Right renal pelvis (tissue), 4 donors: ENCODE measurements around the gene SUGCT. TPM values are rescaled to one million over a fixed set of nuclear protein-coding genes. Genes with fewer than 3 reads are reported as not detected.
"Not testable (repeated sequence)": the region's sequence is repeated elsewhere in the genome, so short reads cannot be mapped to it uniquely, and the experiment has no call there.

Source experiments
- DNase-seq, 4 donors: peaks; one replicate each; pipeline ENCODE4 v3.0.0-alpha.2; 2013; ENCODE audit warnings: low read depth in 4 of 4, low spot score in 3 of 4, missing footprints in 1 of 4
- polyA plus RNA-seq, 4 donors: library from polyadenylated mRNA; unstranded; fragments of 120-200 nt; gene quantifications; one replicate each; pipeline ENCODE4 v1.2.1, GENCODE V29; 2013; ENCODE audit not compliant: insufficient read length in 4 of 4

The SUGCT gene
- polyA plus RNA-seq, 4 donors: 12.1 to 17.6 (median 15.0) TPM

DNA sequence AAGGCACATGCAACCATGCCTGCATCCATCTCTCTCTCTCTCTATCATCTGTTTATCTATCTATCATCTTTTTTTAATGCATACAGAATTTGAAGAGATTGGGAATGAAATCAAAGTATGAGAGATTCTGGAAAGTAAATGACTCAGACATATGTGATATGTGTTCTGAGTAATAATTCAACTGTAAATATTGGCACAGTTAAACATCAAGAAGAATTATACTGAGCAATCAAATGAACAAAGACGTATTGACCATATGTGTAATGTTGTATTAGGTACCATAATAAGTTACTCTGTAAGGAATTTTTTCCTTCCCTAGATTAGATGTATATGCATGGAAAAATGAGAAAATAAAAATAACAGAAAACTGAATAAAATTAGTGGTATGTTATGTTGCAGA, 108.3 kb downstream of the SUGCT start:
- DNase-seq: no peak

DNA sequence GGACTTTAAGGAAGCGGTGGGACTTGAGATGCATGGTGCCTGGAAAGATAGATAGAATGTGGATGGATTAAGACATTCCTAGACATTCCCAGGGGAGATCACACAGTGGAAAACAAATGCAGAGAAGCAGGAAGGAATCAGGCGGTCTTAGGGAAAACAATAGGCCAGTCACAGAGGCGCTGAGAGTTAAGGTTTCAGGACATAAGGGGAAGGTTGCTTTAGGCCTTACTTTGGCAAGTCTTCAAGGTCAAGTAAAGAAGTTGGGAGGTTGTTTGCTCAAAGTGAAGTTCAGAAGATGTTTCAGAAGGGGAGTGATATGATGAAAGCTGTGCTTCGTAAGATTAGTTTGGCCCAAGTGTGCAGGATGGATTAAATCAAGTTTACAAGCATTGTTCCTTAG, 109.4 kb downstream of the SUGCT start:
- DNase-seq: no peak

DNA sequence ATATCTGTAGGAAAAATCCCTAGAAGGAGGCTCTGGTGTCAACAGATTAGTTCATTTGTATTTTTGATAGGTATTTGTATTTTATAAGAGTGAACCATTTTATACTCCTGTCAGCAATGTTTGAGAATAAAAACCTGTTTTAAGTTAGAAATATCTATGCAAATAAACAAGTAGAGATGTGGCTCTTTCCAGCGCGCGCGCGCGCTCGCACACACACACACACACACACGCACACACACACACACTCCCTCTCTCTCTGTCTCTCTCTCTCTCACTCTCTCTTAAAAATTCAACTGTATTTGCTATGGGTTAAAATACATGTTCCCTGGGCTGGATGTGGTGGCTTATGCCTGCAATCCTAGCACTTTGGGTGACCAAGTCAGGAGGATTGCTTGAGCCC, 113.9 kb downstream of the SUGCT start:
- DNase-seq: no peak

DNA sequence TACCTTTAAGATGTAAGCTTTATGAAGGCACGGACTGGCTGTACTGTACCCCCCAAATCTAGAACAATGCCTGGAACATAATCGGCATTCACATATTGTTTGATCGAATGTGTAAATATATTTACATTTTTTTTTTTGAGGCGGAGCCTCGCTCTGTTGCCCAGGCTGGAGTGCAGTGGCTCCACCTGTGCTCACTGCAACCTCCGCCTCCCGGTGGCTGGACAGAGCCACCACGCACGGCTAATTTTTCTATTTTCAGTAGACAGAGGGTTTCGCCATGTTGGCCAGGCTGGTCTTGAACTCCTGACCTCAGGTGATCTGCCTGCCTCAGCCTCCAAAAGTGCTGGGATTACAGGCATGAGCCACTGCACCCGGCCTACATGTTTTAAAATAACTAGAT, 118.6 kb downstream of the SUGCT start:
- DNase-seq: not testable (repeated sequence)

DNA sequence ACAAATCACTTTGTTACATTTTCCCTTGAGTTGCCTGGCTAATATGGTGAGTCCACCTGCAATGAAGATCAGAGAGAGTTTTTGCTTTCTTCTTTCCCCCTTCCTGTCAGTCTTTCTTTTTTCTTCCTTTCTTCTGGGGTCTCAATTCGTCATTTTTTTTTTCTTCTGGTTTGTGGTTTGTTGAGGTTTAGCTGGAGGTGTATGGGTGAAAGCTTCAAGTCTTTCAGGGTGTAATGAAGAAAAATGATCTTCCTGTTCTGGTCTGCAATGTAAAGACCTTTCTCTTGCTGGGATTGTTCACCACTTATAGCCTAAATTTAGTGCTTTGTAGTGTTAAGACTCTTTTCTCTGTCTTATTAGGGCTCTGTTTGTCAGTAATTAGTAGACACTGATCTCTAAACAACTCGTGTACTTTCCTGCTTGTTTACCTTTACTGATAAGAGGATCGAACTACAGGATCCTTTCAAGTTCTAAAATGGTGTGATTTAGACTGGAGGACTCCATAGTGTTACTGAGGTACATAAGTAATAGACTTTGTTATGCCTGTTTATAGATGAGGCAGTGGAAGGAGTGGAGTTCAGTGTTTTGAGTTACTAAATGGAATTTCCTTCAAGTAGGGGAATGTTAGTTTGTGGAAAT, 129.1 kb downstream of the SUGCT start:
- no peak for DNase-seq

DNA sequence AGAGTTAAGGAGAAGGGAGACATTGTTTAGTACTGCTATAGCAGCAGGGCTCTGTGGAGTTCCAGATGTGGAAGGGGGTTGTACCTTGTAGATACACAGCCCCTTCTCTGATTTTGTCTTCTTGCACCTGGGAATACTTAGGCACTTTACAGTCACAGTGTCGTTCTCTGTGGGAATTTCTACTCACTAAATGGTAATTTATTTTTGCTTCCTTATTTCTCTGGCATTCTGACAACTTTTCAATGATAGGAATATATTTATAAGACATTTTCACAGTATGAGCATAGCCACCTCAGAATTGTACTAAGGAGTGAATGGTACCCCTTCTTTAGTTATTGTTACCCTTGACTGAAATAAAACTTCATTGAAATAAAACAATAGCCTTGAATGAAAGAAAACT, 132.8 kb downstream of the SUGCT start:
- DNase-seq: no peak

DNA sequence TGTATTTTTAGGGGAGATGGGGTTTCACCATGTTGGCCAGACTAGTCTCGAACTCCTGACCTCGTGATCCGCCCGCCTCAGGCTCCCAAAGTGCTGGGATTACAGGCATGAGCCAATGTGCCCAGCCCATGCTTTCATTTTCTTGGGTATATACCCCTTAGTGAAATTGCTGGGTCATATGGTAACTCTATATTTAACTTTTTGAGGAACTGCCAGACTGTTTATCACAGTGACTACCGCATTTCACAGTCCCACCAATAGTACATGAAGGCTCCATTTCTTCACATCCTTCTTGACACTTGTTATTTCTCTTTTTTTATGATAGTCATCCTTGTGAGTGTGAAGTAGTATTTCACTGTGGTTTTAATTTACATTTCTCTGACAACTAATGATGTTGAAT, 134.0 kb downstream of the SUGCT start:
- not testable (repeated sequence) for DNase-seq

DNA sequence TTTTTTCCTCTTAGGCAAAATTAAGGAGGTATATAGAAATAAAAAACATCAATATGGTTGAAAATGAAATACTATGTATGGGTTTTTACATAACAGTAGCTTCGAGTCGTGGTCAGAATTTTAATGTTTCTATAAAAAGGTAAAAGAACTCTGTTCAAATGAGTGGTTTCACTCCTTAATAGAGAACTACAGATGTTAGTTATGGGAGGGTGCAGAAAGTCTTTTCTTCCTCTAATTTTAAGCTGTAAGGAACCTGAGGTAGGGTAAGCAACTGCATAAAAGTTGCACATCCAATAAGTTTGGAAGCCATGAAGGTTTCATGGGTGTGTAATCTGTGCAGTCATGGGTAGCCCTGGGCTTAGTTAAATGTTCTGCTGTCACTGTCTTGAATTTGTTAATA, 141.3 kb downstream of the SUGCT start:
- DNase-seq: no peak

DNA sequence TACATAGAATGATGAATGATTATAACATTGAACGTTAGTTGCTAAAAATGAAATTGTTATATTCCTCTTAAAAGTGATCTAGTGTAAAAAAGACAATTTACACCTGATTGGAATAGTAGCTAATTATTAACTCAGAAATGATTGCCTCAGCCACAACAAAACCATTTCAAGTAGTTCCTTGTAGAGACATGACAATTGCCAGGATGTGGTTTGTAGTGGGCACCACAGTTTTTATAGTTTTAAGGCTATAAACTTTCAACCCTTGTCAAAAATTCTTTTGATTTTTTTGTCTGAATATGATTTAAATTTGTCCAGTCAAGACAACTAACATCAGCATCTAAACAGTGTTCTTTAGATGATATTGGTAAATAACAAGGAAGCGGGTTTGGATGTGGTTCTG, 145.2 kb downstream of the SUGCT start:
- no peak for DNase-seq

DNA sequence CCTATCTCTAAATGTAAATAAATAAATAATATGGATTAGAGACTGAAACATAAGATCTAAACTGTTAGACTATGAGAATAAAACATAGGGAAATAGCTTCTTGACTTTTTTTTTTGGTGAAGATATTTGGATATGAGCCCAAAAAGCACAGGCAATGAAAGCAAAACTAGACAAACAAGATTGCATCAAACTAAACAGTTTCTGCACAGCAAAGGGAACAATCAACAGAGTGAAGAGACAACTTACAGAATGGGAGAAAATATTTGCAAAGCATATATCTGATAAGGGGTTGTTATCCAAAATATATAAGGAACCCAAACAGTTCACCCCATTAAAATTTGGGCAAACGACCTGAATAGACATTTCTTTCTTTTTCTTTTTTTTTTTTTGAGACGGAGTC, 148.1 kb downstream of the SUGCT start:
- no peak for DNase-seq

DNA sequence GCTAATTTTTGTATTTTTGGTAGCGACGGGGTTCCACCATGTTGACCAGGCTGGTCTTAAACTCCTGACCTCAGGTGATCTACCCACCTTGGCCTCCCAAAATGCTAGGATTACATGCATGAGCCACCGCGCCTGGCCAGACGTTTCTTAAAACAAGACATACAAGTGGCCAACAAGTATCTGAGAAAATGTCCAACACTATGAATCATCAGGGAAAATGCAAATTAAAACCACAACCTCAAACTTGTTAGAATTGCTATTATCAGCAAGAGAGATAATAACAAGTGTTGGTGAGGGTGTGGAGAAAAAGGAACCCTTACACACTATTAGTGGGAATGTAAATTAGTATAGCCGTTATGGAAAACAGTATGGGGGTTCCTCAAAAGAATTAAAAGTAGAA, 148.6 kb downstream of the SUGCT start:
- no peak for DNase-seq

DNA sequence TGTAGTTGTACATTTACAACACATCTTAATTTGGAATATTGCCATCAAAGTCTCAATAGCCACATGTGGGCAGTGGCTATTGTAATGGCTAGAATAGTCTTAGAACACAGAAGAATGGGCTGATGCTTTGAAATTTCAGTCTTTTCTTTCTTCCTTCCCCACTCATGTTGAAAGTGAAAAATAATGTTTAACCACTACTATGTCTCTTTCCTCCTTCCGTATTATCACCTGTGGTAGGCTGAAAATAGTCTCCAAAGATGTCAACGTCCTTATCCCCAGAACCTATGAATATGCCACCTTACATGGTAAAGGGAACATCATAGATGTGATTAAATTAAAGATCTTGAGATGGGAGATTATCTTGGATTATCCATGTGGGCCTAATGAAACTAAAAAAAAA, 154.0 kb downstream of the SUGCT start:
- DNase-seq: no peak

DNA sequence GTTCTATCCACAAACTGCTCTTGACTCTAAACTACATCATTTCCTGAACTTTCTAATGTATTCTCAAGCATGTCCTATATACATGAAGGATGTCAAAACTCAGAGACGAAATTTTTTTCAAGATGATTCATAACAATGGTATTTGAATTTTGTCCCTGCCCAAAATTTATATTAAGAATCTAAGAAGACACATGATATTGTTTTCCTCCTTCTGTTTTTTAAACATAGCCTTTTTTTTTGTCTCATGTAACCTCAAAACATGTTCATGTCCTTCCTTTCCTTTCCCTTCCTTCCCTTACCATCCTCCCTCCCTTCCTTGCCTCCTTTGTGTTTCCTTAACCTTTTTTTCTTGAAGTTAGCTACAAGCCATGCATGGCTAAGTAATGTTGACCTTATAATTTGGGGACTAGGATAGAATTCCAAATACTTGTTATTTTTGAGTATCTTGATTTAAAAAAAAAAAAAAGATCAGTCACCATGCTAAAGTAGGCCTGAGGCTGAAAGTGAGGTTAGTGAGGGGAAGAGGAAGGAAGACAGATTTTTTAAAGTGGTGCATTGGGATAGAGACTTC, 163.0 kb downstream of the SUGCT start:
- no peak for DNase-seq

DNA sequence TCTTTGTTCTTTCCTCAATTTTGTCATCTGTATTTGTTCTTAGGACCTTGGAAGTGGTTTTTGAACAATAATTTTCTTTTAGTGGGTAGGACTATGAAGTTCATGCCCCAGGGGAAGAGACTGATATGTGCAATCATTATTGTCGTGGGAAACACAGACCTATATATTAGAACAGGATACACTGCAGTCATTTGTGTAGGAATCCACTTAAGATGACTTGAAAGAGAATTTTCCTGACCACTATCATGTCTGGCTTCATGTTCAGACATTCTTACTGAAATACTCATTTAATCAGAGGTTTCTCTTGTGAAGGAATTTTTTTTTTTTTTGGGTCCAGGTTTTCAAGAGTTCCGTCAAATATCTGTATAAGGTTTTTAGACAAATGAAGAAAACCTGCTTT, 163.6 kb downstream of the SUGCT start:
- no peak for DNase-seq

DNA sequence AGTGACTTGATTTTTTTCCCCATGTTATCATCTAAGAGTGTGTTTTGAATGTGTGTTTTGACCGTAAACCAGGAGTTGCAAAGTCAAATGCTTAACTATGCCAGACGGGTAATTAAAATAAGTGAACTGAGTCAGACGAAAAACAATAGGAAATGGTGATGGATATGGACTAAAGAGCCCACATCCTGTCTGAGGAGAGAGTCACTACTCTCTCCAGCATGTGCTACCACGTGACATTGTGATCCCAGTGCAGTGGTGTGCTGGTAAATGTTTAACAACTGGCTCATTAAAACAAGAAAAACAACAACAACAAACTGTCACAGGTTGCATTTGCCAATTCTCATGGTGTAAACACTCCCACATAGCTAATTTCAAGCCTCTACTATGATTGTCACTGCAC, 164.3 kb downstream of the SUGCT start:
- DNase-seq: no peak

DNA sequence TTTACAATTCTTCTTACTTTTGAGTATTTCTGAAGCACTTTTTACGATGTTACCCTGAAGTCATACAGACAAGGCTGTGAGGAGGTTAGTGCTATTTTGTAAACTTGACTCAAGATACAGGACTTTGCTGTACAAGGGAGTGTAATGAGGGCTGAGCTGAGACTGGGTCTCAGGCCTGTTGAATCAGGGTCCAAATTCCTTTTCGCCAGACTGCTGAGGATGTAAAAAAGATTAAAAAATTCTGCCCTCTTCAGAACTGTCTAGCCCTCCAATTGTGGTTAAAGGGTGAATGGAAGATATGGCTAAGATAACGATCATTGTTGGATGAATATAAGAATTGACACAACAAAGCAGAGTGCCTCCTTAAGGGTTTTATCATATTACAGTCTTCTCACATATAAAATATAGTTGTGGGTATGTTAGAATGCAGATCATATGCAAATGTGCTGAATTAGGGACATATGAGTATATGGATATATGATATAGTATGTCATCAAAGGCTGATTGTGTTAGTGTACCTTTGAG, 165.4 kb downstream of the SUGCT start:
- no peak for DNase-seq

DNA sequence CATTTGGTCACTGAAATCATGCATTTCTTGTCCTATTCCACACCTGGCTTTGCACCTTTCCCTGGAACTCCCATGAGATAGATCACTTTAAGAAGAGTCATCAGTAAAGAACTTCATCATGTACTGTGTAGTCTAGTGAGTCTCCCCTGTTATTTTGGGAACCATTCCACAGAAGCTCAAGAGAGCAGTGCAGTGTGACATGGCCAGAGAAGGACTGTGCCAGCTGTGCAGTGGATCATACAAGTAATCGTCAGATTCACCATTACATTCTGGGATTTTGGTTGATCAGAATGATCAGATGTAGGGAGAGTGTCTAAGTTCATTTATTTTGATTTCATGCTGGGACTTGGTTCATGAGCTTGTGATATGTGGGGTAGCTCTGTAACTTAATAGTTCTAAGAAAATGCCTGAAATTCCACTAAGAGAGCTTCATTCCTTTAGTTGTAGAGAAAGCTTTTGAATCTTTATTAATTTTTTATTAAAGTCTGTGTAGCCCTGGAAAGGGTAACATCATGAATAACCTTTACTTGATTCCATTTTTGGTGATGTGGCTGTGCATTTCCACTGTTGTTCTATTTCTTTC, 166.8 kb downstream of the SUGCT start:
- DNase-seq: no peak

DNA sequence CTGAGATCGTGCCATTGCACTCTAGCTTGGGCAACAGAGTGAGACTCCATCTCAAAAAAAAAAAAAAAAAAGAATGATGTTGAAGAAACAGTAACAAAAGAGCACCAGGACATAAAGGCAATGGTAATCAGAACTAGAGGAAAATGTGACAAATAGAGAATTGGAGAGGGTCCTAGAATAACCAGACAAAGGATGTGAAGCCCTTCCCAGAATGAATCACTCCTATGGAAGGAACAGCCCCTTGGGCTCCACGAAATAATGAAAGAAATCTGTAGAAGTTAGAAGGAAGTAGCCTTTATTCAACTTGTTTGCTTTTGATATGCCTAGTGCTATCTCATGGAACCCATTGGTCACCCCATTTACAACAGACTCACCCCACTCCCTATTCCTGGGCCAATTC, 169.2 kb downstream of the SUGCT start:
- DNase-seq: no peak

DNA sequence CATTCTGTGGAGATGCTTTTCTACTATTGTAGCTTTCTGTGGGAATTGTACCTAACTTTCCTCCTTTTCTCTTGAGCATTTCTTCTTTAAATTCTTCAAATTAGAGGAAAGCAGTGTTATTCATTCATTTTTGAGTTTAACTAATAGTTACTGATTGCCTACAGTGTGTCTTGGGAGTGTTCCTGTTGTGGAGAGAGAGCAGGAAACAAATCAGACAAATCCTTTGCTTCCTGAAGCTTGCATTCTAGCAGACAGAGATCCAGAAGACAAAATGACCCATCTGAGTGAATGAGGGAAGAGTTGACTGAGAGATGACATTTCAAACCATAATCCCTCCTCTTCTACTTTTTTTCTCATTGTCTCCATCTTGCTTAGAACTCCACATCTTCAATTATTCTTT, 170.4 kb downstream of the SUGCT start:
- no peak for DNase-seq

DNA sequence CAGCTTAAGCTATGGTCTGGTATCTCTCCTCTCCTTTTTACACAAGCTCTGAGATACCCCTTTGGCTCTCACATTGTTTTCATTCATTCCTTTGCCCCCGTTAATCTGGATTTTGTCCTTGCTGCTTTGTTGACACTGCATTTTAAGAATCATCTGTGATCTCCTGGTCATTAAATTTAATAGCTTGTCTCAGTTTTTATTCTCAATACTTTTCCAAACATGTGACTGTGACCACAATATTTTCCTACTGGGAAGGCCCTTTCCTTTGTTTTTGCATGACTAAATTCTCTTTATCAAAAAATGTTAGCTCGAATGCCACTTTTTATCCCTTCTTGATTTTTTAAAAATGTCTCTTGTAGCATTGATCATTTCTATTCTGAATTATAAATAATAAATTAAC, 171.2 kb downstream of the SUGCT start:
- no peak for DNase-seq

DNA sequence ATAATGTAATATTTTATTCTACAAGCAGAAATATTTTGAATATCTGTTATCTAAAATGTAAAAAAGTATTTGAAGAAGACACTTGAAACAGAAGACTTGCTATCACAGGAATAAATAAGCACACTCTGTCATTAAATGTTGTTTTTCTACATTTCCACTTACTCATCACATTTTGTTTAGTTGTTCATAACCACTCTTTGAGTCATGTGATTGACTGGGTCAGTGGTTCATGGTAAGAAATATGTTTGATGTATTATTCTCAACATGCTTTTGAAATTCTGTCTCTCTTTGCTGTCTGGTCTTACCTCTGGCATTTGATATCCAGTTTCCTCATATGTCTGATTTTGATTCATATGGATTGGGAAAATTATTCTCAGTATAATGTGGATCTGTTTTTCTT, 171.8 kb downstream of the SUGCT start:
- no peak for DNase-seq

DNA sequence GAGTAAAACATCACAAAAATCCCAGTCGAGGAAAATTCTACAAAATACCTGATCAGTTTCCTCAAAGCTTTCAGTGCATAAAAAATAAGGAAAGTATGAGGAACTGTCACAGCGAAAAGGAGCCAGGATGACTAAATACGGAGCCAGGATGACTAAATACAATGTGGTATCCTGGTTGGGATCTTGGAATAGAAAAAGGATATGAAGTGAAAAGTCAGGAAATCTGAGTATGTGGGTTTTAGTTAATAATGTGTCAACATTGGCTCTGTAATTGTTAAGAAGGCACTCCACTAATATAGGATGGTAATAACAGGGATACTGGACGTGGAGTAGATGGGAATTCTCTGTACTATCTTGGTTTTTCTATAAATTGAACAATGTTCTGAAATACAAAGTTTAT, 175.5 kb downstream of the SUGCT start:
- DNase-seq: no peak
